ENCODE results near the gene IFIT1.
"Not testable (repeated sequence)": the region's sequence is repeated elsewhere in the genome, so short reads cannot be mapped to it uniquely, and the experiment has no call there.

IFIT1 gene

DNA sequence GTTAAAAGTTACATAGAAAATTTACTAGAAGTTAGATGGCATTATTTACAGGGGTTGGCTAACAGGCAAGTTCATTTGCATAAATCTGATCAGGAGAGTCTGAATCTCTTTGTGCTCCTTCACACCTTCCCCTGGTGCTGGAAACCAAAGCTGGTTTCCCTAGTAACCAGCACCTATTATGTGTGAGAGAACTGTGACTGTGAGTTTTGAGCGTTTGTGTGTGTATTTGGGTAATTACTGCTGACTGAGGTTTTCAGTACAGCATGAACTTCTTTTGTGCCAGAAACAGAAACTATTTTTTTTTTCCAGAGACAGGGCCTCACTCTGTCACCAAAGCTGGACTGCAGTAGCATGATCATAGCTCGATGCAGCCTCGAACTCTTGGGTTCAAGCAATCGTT is 24.9 kb upstream of the IFIT1 start:
- no peak for DNase-seq

DNA sequence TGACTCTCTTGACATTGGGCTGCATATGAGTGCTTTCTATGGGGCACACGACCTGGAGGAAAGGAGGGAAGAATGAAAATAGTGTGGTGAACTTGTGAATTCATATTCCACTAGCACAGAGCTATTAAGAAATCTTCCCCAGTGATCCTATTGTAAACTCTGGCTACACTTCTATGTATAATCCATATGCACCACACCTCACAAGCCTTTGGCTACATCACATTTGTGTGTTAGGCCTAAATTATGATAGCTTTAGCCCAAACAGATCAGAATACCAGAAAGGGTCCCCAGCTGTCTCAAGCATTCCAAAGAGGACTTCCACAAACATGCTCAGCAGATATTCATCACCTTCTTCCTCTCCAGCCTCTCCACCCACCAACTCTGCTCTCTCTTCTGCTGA is 24.3 kb upstream of the IFIT1 start:
- DNase-seq: no peak

DNA sequence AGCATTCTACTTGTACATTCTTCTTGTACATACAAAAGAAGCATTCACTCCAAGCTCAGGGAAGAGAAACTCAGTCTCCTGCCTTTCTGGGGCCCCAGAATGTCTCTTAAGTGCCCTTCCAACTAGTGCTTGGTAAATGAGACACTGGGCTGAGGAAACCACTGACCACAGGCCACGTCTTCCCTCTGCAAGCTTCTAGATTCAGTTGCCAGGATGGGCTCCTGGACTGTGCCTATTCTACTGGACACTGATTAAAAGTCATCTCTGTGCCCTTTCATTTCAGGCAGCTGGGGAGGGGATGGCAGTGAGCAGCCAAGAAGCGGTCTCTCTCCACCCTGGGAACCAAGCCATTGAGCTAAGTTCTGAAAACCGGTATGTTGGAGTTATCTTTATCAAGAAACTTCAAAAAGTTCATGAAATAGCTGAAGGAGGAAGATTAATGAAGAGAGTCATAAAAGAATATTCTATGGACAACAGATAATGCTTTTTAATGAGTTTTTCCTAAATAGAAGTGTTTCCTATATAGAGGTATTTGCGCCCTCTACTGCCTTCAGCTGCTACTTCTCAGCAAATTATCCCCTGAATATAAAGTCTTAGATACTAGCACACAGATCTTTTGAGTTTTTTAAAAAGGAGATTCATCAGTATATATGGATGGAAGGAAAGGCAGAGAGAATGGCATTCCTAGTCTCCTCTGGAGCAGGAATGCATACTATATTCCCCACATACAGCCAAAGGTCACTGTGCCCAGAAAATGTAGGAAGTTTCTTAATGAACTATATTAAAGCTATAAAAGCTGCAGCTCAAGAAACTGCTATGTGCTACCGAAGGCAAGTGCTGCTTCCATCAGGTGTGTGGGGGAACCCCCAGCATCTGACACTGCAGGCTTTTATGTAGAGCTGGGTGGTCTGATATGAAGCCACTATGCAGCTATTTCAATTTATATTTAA is 23.0 kb upstream of the IFIT1 start:
- no peak for DNase-seq

DNA sequence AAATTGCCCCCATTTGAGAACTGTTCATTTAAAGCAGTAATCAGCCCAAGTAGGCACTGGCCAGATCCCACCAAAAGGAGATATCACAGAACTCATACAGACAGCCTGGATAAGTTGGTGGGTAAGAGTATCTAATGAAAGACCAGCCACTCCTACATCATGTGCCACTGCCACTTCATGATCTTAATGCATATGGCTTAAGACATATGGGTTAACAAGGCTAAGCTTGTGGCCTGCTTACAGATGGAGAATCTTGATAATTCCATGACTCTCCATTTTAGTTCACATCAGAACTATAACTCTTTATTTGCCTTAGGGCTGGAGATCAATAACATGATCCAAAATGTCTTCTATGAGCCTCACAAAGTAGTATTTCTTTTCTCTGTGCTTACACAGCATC is 21.3 kb upstream of the IFIT1 start:
- no peak for DNase-seq

DNA sequence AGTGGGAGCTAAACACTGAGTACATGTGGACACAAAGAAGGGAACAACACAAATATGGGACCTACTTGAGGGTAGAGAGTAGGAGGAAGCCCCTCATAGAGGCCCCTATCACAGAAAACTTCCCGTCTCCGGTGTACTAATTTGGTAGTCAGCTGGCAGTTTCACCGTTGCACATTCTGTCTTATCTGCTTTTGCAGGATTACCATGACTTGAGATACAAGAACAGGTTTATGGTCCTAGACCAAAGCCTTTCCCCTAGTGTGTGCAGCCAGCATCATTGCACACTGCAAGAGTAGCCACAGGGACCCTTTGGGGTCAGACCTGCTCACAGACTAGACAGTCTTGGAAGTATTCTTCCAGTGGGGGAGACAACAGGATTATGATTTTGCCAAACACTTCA is 20.4 kb upstream of the IFIT1 start:
- no peak for DNase-seq

DNA sequence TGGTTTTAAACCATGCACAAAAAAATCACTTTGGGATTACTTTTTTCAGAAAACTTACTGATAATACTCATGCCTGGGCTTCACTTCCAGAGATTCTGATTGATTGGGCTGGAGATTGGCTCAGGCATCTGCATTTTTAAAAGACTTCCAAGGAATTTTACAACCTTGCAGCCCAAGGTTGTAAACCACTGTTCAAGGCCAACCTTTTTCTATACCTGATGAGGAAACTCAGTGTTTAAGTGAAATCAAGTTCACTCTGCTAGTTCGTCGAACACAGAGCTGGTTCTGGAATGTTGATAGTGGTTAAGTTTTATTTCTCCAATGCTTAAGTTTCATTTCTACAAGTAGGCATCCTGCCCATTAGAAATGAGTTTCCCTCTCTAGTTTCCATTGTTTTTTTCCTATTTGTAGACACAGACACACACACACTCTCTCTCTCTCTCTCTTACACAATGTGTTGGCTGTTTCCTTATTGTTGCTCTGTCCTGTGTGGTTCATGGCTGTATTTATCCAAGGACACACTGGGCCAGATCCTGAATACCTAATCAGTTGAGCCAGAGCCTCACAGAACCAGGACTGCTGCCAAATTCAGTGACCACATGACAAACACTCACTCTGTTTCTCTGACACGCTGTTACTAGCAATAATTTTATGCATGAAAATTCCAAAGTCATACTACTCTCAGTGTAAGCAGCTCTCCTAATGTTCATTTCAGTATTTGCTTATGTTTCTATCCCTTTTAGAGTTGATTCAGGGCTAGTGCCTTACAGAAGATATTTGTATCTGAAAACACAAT is 18.3 kb upstream of the IFIT1 start:
- no peak for DNase-seq

DNA sequence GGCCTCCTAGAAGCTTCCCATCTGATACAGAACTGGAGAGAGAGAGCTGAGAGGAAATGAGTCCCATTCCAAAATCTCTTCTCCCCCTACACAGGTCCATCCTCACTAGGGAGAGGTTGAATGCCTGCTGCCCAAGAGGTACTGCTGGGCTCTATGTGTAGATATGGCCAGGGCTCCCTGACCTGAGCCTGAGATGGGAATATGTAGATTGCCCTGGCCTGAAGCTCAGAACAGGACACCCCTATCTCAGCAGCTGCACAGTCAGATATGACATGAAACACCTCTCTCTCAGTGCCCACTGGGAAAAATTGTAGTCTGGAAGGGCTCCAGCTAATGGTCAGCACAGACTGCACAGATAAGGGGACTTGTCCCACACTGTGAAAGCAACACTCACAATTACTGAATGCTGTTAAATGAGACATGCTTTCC is 17.7 kb upstream of the IFIT1 start:
- DNase-seq: no peak

DNA sequence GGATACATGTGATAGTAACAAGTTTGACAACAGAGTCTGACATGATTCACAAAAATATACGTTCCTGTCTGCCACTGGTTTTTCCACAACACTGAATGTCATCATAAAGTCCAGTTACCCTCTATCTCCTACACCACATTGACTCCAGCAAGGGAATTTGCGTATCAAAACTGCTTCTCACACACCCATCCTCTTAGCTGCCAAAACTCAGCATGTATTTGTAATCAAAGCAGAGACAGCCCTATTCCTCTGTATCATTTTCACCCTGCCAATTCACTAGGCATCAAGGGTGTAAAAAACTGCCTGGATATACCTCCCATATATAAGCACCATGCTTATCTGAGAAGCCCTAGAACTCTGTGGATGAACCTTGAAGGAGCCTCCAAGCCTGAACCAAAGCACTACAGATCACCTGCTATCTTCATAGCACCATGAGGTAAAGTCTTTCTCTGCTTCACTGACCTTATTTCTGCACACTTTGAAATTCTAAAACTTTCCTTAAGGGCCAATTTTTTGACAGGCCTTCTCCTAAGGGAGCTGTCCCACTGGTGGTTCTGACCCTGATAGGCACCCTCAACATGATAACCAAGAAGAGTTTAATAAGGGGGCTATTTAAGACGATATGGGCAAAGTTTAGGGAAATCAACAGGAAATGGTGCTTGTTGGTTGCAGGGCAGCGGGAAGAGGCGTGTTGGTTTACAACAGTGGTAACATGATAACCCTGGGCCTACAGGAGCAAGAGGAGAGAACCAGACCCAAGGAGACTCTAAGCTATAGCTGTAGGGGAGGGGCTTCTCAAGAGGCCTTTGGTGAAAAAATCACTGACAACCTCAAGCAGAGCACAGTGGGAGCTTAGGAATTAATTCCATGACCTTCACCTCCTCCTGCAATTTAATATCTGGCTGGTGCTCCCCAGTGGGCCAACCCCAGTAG is 14.5 kb upstream of the IFIT1 start, which contains the start of gene IFIT1B:
Gene IFIT1B, plus strand, starts transcription at position 352 of the 933 bp plus-strand sequence. Its CDS starts 80 bp downstream, at position 432.
- no peak for DNase-seq

DNA sequence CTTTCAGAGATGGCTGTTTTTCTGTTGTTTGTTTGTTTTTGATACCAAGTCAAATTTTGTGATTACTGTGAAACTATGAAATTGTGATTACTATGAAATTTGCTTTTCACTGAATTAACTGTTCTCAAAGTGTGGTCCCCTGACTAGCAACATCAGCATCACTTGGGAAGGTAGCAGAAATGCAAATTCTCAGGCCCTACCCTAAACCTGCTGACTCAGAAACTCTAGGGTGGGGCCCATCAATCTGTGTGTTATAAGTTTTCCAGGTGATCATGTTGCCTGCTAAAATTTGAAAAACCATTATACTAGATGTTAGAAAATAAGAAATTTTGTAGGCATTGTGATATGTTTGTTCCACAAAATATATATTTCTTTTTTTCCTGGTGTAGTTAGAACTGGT is 13.3 kb upstream of the IFIT1 start:
- no peak for DNase-seq

DNA sequence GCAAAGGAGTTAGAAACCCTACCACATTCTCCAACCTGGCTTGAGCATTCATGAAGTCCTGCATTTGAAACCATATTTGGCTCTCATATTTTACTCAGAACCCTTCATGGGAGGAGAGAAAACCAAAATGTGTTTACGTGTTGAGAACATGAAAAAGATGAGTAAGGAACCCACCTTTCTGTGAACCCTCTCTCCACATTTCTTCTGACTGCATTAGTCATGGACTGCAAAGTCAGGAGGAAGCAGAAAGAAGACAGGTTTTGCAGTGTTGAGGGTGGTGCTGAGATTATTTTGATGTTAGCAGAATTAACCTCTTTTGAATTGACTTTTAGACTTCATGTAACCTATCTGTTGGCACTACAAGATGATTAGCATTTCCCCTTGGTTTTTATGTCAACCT is 9.7 kb upstream of the IFIT1 start:
- DNase-seq: no peak

DNA sequence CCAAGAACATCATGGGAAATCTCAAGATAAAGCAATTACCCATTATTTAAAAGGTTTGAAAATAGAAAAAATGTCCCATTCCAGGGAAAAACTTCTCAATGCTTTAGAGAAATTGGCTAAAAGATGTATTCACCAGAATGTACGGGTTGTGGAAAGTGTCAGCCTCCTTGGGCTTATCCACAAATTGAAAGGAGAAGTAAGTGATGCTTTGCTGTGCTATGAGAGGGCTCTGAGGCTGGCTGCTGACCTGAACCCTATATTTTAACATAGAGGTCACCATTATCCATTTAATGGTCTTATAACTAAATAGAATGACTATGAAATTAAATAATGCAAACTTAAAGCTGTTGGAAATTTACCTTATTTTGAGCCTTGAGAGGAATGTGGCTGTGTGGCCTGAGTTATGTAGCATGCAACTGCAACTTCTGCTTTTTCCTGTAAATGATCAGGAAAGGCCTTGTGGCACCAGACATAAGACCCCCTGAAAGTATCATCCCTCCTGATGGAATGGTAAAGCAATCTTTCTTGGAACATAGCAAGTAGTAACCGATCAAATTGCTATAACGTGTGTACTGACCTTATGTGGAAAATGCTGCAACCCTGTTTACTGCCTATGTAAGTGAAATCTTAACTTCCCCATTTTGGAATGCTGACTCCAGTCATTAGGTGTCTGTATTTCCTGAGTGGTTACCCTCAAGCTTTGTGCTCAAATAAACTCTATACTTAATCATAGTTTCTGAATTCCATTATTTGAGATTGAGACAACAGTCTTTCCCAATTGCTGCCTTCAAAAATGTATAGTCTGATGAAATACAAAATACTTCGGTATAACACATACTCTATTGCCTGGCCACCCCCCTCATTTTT is 7.7 kb upstream of the IFIT1 start:
- DNase-seq: no peak

DNA sequence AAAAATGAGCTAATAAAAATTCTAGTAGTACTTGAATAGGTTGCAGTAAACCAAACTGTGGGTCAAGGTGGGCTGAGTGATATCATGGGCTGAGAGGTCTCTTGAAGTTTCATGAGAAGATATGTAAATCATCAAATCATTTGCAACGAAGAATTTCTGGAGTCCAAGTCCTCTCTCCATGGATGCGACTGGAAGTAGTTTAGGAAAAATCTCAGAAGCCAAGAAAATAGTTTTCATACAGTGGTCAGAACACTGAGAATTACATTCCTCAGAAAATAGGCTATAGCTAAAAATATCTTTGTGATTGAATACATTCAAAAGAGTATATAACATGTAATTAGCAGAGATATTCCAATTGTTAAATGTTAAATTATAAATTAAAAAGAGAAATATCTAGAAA is 3.6 kb upstream of the IFIT1 start:
- DNase-seq: no peak

DNA sequence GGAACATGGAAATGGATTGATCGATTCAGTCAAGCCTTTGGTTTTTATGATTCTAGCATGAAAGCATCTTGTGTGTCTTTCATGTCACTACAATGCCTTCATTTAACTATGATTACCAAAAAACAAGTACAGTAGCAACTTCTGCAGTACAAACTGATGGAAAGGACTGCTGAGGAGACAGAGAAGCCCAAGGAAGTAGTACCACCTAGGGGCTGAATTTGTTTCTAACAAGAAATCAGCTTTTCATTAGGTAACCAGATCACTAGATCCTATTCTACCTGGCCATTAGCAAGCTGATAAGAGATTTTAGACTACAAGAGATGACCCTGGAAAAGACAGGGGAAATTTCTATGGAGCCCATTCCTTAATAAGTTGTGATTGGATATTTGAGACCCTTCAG is 3.2 kb upstream of the IFIT1 start:
- DNase-seq: no peak

DNA sequence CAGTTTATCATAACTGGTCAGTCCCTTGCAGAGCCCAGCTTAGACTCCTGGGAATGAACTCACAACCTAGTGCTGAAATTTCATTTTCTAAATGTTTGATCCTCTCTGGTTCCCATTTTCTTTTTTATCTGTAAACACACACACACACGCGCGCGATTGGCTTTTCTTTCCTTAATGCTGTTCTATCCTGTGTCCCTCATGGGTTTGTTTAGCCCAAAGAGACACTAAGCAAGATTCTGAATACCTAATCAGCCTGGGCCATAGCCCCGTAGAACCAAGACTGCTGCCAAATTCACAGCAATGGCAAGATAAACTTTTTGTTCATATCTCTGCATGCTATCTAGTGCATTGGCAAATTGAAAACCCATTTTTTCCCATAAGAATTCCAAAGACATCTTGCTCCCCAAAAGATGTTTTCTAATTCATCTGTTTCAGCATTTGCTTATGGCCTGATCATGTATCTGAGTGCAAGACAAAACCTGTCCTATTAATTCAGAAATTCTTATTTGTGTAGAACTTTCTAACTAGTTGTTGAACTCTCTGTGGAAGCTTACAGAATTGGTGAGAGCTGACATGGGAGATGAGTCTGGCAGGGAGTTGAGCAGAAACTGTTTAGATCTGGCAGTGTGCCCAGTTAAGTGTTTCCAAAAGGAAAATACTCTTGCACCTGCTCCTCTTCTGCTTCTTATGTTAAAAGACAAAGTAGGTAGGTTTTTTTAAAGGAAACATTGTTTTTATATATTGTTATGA is 1.8 kb upstream of the IFIT1 start:
- DNase-seq: no peak

DNA sequence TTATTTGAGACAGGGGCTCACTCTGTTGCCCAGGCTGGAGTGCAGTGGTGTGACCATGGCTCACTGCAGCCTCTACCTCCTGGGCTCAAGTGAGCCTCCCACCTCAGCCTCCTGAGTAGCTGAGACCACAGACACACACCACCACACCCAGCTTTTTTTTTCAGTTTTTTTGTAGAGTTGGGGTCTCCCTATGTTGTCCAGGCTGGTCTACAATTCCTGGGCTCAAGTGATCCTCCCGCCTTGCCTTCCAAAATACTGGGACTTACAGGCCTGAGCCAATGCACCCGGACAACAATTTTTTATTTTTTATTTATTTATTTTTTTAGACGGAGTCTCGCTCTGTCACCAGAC is 1.2 kb upstream of the IFIT1 start:
- not testable (repeated sequence) for DNase-seq

DNA sequence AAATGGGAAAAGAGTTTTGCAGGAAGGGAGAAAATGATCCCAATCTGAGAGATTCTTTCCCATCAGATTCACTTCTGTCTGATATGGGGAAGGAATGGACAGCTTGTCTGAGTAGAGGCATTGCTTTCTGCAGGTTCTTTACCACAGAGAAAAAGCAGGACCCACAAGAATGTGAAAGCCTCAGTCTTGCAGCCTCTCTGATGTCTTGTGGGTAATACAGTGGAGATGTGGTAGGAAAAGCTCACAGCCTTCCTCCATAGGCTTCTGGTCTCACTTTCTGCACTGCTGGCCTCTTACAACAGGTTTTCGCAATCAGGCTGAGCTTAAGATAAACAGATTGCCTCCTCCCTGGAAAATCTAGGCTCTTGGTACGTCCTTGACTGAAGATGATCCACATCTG is 551 bp downstream of the IFIT1 start:
- DNase-seq: no peak

DNA sequence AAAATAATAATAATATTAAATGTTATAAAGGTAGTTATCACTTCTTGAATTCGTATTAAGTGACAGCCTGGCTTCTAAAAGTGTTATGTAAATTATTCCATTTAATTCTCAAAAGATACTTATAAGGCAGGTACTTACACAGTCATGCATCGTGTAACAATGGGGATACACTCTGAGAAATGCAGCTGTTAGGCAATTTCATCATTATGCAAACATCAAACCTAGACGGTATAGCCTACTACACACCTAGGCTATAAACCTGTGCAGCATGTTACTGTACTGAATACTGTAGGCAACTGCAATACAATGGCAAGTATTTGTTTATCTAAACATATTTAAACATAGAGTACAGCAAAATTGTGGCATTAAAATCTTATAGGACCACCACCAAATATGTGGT is 1.5 kb downstream of the IFIT1 start:
- no peak for DNase-seq

DNA sequence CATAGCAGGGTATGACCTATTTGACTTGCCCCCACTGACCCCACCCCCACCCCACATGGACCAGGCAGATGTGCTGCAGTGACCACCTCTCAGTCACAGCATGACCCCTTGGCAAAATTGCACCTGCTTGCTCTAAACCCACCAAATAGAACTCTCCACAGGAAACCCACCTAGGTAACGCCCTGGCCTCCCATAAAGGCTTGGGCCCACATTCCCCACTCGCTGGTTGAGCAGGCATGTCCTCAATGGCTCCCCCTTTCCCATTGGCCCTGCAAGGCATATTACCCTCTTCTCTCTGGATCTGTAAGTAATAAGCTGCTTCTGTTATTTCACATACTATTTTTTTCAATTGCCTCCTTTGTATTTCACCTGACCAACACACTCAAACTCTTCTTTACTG is 2.7 kb downstream of the IFIT1 start:
- no peak for DNase-seq

DNA sequence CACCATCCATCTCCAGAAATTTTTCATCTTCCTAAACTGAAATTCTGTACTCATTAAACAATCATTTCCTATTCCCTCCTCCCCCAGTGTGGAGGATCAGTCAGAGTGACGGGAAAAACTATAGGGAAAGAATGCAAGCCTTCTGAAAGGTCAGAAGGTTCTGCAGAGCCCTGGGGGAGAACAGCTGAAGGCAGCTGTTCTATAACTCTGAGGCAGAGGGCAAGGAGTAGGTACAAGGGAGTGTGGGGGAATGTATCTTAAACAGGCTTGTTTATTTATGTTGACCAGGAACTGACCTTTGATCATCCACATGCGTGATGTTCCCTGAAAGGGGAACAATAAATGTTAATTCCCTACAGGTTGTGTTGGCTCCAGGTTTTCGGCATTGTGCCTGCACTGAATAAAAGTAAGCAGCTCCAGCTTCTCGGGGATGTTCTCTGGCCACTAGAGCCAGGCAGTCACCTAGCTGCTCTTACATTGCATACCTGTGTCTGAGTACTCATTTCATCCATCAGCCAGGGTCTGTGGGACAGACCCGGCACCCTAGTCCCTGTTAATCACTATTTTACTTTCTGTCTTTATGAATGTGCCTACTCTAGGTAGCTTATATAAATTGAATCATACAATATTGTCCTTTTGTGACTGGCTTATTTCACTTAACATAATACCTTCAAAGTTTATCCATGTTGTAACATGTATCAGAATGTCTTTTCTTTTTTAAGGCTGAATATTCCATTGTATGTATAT is 5.8 kb downstream of the IFIT1 start:
- no peak for DNase-seq

DNA sequence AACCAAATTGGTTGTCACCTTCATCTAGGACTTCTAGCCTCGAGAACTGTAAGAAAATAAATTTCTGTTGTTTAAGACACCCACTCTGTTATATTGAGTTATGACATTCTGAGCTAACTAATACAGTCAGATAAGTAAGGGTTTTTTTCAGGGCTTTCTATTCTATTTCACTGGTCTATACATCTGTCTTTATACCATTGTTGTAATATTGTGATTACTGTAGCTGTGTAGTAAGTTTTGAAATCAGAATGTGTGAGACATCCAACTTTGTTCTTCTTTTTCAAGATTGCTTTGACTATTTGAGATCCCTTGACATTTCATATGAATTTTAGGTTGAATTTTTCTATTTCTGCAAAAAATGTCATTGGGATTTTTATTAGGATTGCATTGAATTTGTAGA is 7.5 kb downstream of the IFIT1 start:
- DNase-seq: no peak

Data from T-helper 1 cell (primary cell).